HG03135 (cell line): ENCODE results near the gene MRPL47.
A peak's percentile ranks its signal among the peaks of the same experiment; 100 is the strongest.
"Not testable (repeated sequence)": the region's sequence is repeated elsewhere in the genome, so short reads cannot be mapped to it uniquely, and the experiment has no call there.

ENCODE experiments used
- ATAC-seq: cut with Tn5 transposase; IDR thresholded peaks from one replicate; pipeline ENCODE4 v1.9.1; 2021; ENCODE audit warnings: mild to moderate bottlenecking, moderate library complexity; ENCODE audit not compliant: unreplicated experiment

Gene MRPL47

GRCh38 chr3:179604321-179605078 lies at the start of gene MRPL47, which contains the start of gene NDUFB5:
Gene MRPL47 (minus strand): TSS chr3:179604638. CDS start chr3:179604624, 14 bp downstream.
Gene NDUFB5 (plus strand): TSS chr3:179604794. CDS start chr3:179604816, 22 bp downstream.
- ATAC-seq, result peak; percentile 97

- peak; percentile 62 for ATAC-seq
These were observed 48.8 kb upstream of the MRPL47 start for GRCh38 chr3:179653096-179653797.

GRCh38 chr3:179652447-179653095 lies 48.1 kb upstream of the MRPL47 start, which contains the start of gene USP13:
Gene USP13 (plus strand): TSS chr3:179653040. CDS start chr3:179653226, 186 bp downstream.
- peak; percentile 70 for ATAC-seq

- ATAC-seq, result no peak
These were observed 47.4 kb upstream of the MRPL47 start for GRCh38 chr3:179651687-179652446.

GRCh38 chr3:179646177-179646576 lies 41.7 kb upstream of the MRPL47 start:
- ATAC-seq, result no peak

GRCh38 chr3:179643837-179644236 lies 39.4 kb upstream of the MRPL47 start:
- ATAC-seq, result not testable (repeated sequence)

GRCh38 chr3:179642871-179643270 lies 38.4 kb upstream of the MRPL47 start:
- ATAC-seq, result no peak

GRCh38 chr3:179640469-179640868 lies 36.0 kb upstream of the MRPL47 start:
- no peak for ATAC-seq

GRCh38 chr3:179630753-179631451 lies 26.5 kb upstream of the MRPL47 start:
- no peak for ATAC-seq

GRCh38 chr3:179624451-179624850 lies 20.0 kb upstream of the MRPL47 start:
- ATAC-seq, result no peak

GRCh38 chr3:179622023-179622422 lies 17.6 kb upstream of the MRPL47 start:
- no peak for ATAC-seq

GRCh38 chr3:179615458-179616173 lies 11.2 kb upstream of the MRPL47 start:
- no peak for ATAC-seq

GRCh38 chr3:179613807-179614206 lies 9.4 kb upstream of the MRPL47 start:
- no peak for ATAC-seq

- no peak for ATAC-seq
These were observed 5.6 kb upstream of the MRPL47 start for GRCh38 chr3:179610066-179610465.

GRCh38 chr3:179608931-179609720 lies 4.7 kb upstream of the MRPL47 start:
- ATAC-seq, result peak; percentile 43

GRCh38 chr3:179606534-179607085 lies 2.2 kb upstream of the MRPL47 start:
- no peak for ATAC-seq

GRCh38 chr3:179603831-179604230 lies 607 bp downstream of the MRPL47 start:
- no peak for ATAC-seq

- no peak for ATAC-seq
These were observed 1.1 kb downstream of the MRPL47 start for GRCh38 chr3:179603321-179603720.
